Esophagus muscularis mucosa (tissue), 3 donors: Measurements from ENCODE around the gene ZFAND6.

Experiments used
- CTCF ChIP-seq, 3 experiments: fragments of 200-600 bp in 2 of 3; fragments of 450-650 bp in 1 of 3; sonication (generic) in 2 of 3; IDR thresholded peaks; one replicate each; pipeline ENCODE4 v1.5.1; 2017 to 2019; ENCODE audit warnings: antibody characterized with exemption in 3 of 3, mild to moderate bottlenecking in 2 of 3, moderate library complexity in 1 of 3
- POLR2A ChIP-seq: fragments of 450-650 bp; IDR thresholded peaks from one replicate; pipeline ENCODE4 v1.6.1; 2017; ENCODE audit warnings: antibody characterized with exemption, moderate library complexity, mild to moderate bottlenecking, low read depth

GRCh38 chr15:80081390-80081789 lies 21.9 kb downstream of the ZFAND6 start:
- TF ChIP-seq POLR2A (no peak), CTCF (IDR thresholded peaks at IDR 0.05) (no peak)
